ENCODE data around the gene CCDC73.

CCDC73 gene

DNA sequence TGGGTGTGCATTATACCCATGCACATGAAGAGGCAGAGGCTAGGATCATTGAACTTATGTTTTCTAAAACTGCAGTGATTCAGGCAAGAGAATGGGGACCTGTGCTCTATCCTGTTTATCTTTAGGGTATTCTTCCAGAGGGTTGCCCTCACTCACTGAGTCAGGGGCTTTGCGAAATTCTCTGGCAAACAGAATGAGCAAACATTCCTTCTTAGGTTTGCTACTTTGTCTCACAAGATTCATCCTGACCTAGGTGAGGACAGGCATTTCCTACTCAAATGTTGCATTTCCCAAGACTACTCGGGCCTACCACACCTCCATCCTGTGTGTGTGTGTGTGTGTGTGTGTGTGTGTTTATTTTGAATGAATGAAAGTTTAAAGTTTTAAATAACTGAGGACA is 213.5 kb downstream of the CCDC73 start:
- Histone ChIP-seq H3K4me1 (ENCODE audit: control insufficient read depth, insufficient read depth, low read length) (no peaks in the 10 kb centered on the region), H3K36me3 (ENCODE audit: control insufficient read depth, insufficient read depth, low read length) (no peaks in the 10 kb centered on the region), H3K9me3 (ENCODE audit: control insufficient read depth, low read length) (no peaks in the 10 kb centered on the region), H3K27ac (ENCODE audit: insufficient read depth, low read depth, low read length, poor library complexity, severe bottlenecking) (no peak overlapping the region), H3K4me3 (ENCODE audit: insufficient read depth, low read depth, low read length) (no peak overlapping the region), H3K27me3 (ENCODE audit: control insufficient read depth, insufficient read depth, low read length, poor library complexity, severe bottlenecking) (no peaks in the 10 kb centered on the region)
- 89 to 94% methylated on average over 2 of the region's 2 CpGs for WGBS, 2 experiments

GRCh38 chr11:32576456-32576855 is 218.0 kb downstream of the CCDC73 start:
- H3K9me3 ChIP-seq (ENCODE audit: control insufficient read depth, low read length), result no peaks in the 10 kb centered on the region
- H3K27me3 ChIP-seq (ENCODE audit: control insufficient read depth, insufficient read depth, low read length, poor library complexity, severe bottlenecking), result no peaks in the 10 kb centered on the region
- WGBS, 2 experiments, result 92 to 100% methylated on average over 1 of the region's 1 CpG
- no peak overlapping the region for H3K27ac ChIP-seq (ENCODE audit: insufficient read depth, low read depth, low read length, poor library complexity, severe bottlenecking)
- H3K4me3 ChIP-seq (ENCODE audit: insufficient read depth, low read depth, low read length), result no peak overlapping the region
- H3K4me1 ChIP-seq (ENCODE audit: control insufficient read depth, insufficient read depth, low read length), result no peaks in the 10 kb centered on the region
- H3K36me3 ChIP-seq (ENCODE audit: control insufficient read depth, insufficient read depth, low read length), result no peaks in the 10 kb centered on the region

DNA sequence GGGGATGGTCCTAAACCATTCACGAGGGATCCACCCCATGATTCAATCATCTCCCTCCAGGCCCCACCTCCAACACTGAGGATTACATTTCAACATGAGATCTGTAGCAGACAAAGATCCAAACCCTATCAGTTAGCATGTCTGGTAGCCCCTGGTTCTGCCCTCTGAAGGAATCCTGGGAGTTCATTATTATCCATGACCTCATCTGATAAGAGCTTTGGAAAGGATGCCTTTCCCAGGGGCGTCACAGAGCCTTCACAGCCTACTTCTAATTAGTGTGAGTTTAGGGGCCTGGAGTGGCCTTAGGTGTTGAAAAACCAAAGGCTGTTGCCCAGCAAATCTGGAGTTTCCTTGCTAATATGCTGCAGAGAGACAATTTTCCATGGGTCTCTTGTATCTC is 219.4 kb downstream of the CCDC73 start:
- H3K27ac ChIP-seq (ENCODE audit: insufficient read depth, low read depth, low read length, poor library complexity, severe bottlenecking), result no peak overlapping the region
- H3K4me3 ChIP-seq (ENCODE audit: insufficient read depth, low read depth, low read length), result no peak overlapping the region
- H3K36me3 ChIP-seq (ENCODE audit: control insufficient read depth, insufficient read depth, low read length), result no peaks in the 10 kb centered on the region
- H3K27me3 ChIP-seq (ENCODE audit: control insufficient read depth, insufficient read depth, low read length, poor library complexity, severe bottlenecking), result no peaks in the 10 kb centered on the region
- WGBS, 2 experiments, result 81 to 82% methylated on average over 2 of the region's 2 CpGs
- no peaks in the 10 kb centered on the region for H3K4me1 ChIP-seq (ENCODE audit: control insufficient read depth, insufficient read depth, low read length)
- H3K9me3 ChIP-seq (ENCODE audit: control insufficient read depth, low read length), result no peaks in the 10 kb centered on the region

DNA sequence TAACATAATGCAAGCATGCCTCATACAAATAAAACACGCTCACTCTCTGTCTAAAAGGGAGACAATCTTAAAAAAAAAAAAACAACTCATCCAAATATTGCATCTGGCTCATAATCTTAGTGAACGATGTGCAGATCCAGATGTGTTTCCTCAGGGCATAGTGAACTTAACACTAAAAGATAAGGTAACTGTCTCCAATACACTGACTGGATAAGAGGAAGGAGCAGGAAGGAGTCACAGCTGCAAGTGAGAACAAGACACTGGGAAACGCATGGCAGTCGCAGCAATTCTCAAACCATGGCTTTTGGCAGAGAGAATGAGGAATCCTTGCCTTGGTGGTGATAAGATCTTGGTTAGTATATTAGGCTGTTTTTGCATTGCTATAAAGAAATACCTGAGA is 220.0 kb downstream of the CCDC73 start:
- no peaks in the 10 kb centered on the region for H3K27me3 ChIP-seq (ENCODE audit: control insufficient read depth, insufficient read depth, low read length, poor library complexity, severe bottlenecking)

DNA sequence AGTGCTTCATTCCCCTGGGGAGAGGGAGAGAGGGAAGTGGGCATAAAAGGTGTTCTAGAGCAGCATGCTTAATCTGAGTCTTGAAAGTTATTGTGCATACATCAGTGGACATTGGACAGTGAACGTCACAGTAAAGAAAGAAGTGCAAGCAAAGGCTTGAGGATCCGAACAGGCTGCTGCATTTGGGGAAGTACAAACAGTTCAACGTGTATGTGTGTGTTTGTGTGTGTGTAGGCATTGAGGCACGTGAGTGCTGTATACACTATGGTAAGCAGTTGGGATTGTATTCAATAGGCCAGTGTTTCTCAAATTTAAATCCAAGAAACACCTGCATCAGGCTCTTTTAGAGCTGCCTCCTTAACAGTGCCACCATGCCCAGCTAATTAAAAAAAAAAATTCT is 221.2 kb downstream of the CCDC73 start:
- Histone ChIP-seq H3K4me3 (ENCODE audit: insufficient read depth, low read depth, low read length) (no peak overlapping the region), H3K9me3 (ENCODE audit: control insufficient read depth, low read length) (no peaks in the 10 kb centered on the region), H3K27me3 (ENCODE audit: control insufficient read depth, insufficient read depth, low read length, poor library complexity, severe bottlenecking) (no peaks in the 10 kb centered on the region), H3K27ac (ENCODE audit: insufficient read depth, low read depth, low read length, poor library complexity, severe bottlenecking) (no peak overlapping the region), H3K36me3 (ENCODE audit: control insufficient read depth, insufficient read depth, low read length) (no peaks in the 10 kb centered on the region), H3K4me1 (ENCODE audit: control insufficient read depth, insufficient read depth, low read length) (no peaks in the 10 kb centered on the region)
- WGBS, 2 experiments, result 88 to 89% methylated on average over 4 of the region's 4 CpGs

More for the DNA sequence above, 220.0 kb downstream of the CCDC73 start:
- Histone ChIP-seq H3K36me3 (ENCODE audit: control insufficient read depth, insufficient read depth, low read length) (no peaks in the 10 kb centered on the region), H3K4me3 (ENCODE audit: insufficient read depth, low read depth, low read length) (no peak overlapping the region), H3K9me3 (ENCODE audit: control insufficient read depth, low read length) (no peaks in the 10 kb centered on the region), H3K4me1 (ENCODE audit: control insufficient read depth, insufficient read depth, low read length) (no peaks in the 10 kb centered on the region), H3K27ac (ENCODE audit: insufficient read depth, low read depth, low read length, poor library complexity, severe bottlenecking) (no peak overlapping the region)
- WGBS, 2 experiments, result 96 to 99% methylated on average over 4 of the region's 4 CpGs

GRCh38 chr11:32571039-32571438 is 223.4 kb downstream of the CCDC73 start:
- 54 to 59% methylated on average over 10 of the region's 10 CpGs for WGBS, 2 experiments
- H3K27me3 ChIP-seq (ENCODE audit: control insufficient read depth, insufficient read depth, low read length, poor library complexity, severe bottlenecking), result no peaks in the 10 kb centered on the region
- no peaks in the 10 kb centered on the region for H3K9me3 ChIP-seq (ENCODE audit: control insufficient read depth, low read length)
- H3K4me1 ChIP-seq (ENCODE audit: control insufficient read depth, insufficient read depth, low read length), result no peaks in the 10 kb centered on the region
- H3K4me3 ChIP-seq (ENCODE audit: insufficient read depth, low read depth, low read length), result no peak overlapping the region
- H3K36me3 ChIP-seq (ENCODE audit: control insufficient read depth, insufficient read depth, low read length), result no peaks in the 10 kb centered on the region
- no peak overlapping the region for H3K27ac ChIP-seq (ENCODE audit: insufficient read depth, low read depth, low read length, poor library complexity, severe bottlenecking)

- Histone ChIP-seq H3K36me3 (ENCODE audit: control insufficient read depth, insufficient read depth, low read length) (no peaks in the 10 kb centered on the region), H3K4me3 (ENCODE audit: insufficient read depth, low read depth, low read length) (no peak overlapping the region)
- 71 to 86% methylated on average over 3 to 4 of the region's 4 CpGs for WGBS, 2 experiments
Measured at GRCh38 chr11:32569313-32569881, 225.1 kb downstream of the CCDC73 start.

DNA sequence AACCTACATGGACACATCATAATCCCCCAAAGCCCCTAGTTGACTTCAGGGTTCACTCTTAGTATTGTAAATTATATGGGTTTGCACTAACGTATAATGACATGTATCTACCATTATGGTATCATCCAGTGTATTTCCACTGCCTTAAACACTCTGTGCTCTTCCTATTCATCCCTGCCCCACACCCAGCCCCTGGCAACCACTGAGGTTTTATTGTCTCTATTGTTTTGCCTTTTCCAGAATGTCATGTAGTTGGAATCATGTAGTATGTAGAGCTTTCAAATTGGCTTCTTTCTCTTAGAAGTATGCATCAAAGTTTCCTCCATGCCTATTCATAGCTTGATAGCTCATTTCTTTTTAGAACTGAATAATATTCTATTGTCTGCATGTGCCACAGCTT is 227.3 kb downstream of the CCDC73 start:
- H3K27ac ChIP-seq (ENCODE audit: insufficient read depth, low read depth, low read length, poor library complexity, severe bottlenecking), result no peak overlapping the region
- no peaks in the 10 kb centered on the region for H3K4me1 ChIP-seq (ENCODE audit: control insufficient read depth, insufficient read depth, low read length)
- 80 to 90% methylated on average over 1 of the region's 1 CpG for WGBS, 2 experiments
- H3K36me3 ChIP-seq (ENCODE audit: control insufficient read depth, insufficient read depth, low read length), result no peaks in the 10 kb centered on the region
- H3K4me3 ChIP-seq (ENCODE audit: insufficient read depth, low read depth, low read length), result no peak overlapping the region
- no peaks in the 10 kb centered on the region for H3K9me3 ChIP-seq (ENCODE audit: control insufficient read depth, low read length)
- H3K27me3 ChIP-seq (ENCODE audit: control insufficient read depth, insufficient read depth, low read length, poor library complexity, severe bottlenecking), result no peaks in the 10 kb centered on the region

More at GRCh38 chr11:32569313-32569881, 225.1 kb downstream of the CCDC73 start:
- Histone ChIP-seq H3K27me3 (ENCODE audit: control insufficient read depth, insufficient read depth, low read length, poor library complexity, severe bottlenecking) (no peaks in the 10 kb centered on the region), H3K9me3 (ENCODE audit: control insufficient read depth, low read length) (no peaks in the 10 kb centered on the region), H3K27ac (ENCODE audit: insufficient read depth, low read depth, low read length, poor library complexity, severe bottlenecking) (no peak overlapping the region), H3K4me1 (ENCODE audit: control insufficient read depth, insufficient read depth, low read length) (no peaks in the 10 kb centered on the region)

DNA sequence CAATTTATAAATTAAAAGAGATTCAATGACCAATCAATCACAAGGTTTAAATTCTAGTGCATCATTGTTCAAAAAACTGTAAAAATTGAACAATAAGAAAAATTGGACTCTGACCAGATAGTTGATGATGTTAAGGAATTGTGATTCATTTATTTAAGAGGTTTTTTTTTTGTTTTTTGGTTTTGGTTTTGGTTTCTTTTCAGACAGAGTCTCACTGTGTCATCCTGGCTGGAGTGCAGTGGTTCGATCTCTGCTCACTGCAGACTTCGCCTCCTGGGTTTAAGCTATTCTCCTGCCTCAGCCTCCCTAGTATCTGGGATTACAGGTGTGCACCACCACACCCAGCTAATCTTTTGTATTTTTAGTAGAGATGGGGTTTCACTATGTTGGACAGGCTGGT is 227.9 kb downstream of the CCDC73 start:
- Histone ChIP-seq H3K27ac (ENCODE audit: insufficient read depth, low read depth, low read length, poor library complexity, severe bottlenecking) (no peak overlapping the region), H3K27me3 (ENCODE audit: control insufficient read depth, insufficient read depth, low read length, poor library complexity, severe bottlenecking) (no peaks in the 10 kb centered on the region), H3K36me3 (ENCODE audit: control insufficient read depth, insufficient read depth, low read length) (no peaks in the 10 kb centered on the region), H3K9me3 (ENCODE audit: control insufficient read depth, low read length) (no peaks in the 10 kb centered on the region), H3K4me1 (ENCODE audit: control insufficient read depth, insufficient read depth, low read length) (no peaks in the 10 kb centered on the region), H3K4me3 (ENCODE audit: insufficient read depth, low read depth, low read length) (no peak overlapping the region)
- 92 to 96% methylated on average over 2 of the region's 2 CpGs for WGBS, 2 experiments

DNA sequence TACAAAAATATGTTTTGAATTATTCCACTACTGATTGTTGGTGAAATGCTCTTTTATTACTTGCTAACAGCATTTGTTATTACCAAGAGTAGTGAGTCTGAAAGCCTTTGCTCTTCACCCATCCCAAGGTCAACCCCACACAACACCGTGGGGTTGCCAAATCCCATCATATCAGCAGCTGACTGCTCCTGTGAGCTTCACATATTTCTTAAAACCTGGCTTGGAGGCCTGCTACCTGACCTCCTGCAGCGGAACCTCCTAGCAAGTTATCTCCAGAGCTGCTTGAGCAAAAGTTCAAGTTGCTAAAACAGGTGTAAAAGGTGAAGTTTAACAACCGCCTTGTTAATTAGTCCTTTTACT is 230.9 kb downstream of the CCDC73 start:
- H3K27ac ChIP-seq (ENCODE audit: insufficient read depth, low read depth, low read length, poor library complexity, severe bottlenecking), result no peak overlapping the region
- no peaks in the 10 kb centered on the region for H3K9me3 ChIP-seq (ENCODE audit: control insufficient read depth, low read length)
- H3K27me3 ChIP-seq (ENCODE audit: control insufficient read depth, insufficient read depth, low read length, poor library complexity, severe bottlenecking), result no peaks in the 10 kb centered on the region
- no peak overlapping the region for H3K4me3 ChIP-seq (ENCODE audit: insufficient read depth, low read depth, low read length)
- H3K36me3 ChIP-seq (ENCODE audit: control insufficient read depth, insufficient read depth, low read length), result no peaks in the 10 kb centered on the region
- 84 to 94% methylated on average over 3 of the region's 3 CpGs for WGBS, 2 experiments
- no peaks in the 10 kb centered on the region for H3K4me1 ChIP-seq (ENCODE audit: control insufficient read depth, insufficient read depth, low read length)

Measured in ectodermal cell (in vitro differentiated cells).